ENCODE results near the gene FIGN. TPM values are rescaled to one million over a fixed set of nuclear protein-coding genes. Genes with fewer than 3 reads are reported as not detected.

Gene FIGN
- total RNA-seq, 4 donors from 2014 or later: 3.7 to 14.1 (median 11.6) TPM

DNA sequence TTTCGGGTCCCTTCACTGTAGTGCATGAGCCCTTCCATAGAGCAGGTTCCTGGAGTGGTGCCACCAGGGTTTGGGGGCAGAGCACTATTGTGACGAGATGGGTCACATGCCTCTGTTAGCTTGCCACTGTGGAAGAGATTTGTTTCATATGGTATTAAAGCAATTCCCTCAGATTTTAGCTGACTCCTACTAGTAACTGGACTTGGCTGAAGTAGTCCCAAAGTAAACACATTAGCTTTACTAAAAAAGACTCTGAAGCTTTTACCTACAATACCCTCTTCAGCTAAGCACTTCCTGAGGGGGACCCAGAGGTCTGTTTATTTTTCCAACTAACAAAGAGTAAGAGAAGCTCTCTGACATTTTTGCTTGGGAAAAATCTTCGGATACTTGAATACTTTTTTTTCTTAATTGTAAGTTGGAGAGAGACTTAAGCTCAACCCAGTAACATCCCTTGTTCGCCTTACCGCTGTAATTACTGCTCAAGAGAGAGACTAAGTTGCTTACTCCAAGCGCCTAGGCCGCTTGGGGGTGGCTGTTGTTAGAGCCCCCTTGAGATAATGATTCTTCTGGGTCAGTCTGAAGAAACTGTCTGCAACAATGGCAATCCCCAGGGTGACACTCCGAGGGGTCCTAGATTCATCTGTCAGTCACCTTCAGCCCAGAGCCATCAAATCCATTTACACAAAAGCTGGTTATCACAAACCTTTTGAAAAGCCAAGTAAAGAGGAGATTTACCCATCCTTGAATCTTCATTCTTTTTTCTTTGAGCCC is 177.4 kb downstream of the FIGN start:
- TF ChIP-seq CTCF (IDR thresholded peaks at IDR 0.05; ENCODE audit: low read depth): no peak

DNA sequence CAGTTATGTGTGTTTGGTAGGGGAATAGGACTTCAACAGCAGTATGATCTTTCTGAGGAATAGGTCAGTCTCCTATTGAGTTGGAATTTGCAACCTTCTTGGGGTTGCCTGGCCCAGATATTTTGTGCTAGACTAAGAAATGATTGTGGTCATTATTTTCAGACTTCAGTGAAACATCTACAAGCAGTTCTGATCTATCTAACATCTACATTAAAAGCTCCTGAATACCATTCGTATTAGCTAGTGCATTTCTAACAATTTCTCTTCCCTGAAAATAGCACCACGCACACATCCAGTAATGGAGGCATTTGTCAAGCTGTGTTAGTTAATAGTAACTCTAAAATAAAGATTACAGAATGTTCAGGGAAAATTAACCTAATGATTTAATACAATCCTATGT is 179.3 kb downstream of the FIGN start:
- no peak for TF ChIP-seq CTCF (IDR thresholded peaks at IDR 0.05; ENCODE audit: low read depth)

DNA sequence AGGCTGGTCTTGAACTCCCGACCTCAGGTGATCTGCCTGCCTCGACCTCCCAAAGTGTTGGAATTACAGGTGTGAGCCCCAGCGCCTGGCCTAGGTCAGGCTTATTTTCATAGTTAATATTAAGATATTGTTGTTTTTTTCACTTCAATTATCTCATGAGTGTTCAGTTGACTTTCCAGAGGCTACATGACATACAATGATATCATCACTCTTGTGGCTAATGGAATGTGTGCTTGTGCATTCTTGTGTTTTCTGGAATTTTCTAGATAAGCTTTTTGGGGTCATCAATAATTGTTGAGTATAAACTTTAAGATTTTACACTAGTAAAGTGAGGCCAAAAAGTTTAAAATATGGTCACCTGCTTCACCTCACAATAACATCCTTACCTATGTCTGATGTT is 180.9 kb downstream of the FIGN start:
- no peak for TF ChIP-seq CTCF (IDR thresholded peaks at IDR 0.05; ENCODE audit: low read depth)

DNA sequence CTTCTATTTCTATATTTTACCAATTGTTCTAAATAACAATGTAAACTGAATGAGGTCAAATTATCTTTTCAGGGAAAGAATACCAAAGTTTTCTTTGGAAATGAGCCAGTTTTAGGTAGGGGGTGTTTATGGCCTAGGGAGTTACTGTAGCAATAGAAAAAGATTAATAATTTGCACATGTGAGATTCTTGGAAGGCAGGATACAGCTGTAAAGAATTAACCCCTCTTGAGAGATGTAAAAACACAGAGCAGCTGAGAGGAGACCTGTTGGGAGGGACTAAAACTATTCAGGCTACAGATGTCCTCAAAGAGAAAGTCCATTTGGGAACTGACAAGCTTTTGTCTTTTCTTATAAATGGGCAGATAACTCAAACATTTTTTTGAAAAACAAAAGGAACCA is 182.2 kb downstream of the FIGN start:
- TF ChIP-seq CTCF (IDR thresholded peaks at IDR 0.05; ENCODE audit: low read depth): no peak

DNA sequence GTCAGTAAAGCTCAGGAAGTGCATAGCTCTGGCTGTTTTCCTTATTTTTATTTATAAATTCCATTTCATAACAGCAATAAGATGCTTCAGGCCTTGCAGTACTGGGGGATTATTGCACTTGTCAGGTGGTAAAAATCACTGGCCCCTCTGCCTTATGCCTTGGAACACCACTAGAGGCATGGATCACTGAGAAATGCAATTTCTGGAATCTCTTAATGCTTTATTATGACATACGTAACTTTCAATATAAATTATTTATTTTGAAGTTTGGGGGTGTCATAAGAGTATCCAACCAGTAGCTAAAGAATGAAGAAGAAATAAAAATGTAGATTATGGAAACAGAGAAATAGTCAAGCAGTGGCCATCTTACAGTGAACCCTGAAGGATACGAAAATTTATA is 183.1 kb downstream of the FIGN start:
- TF ChIP-seq CTCF (IDR thresholded peaks at IDR 0.05; ENCODE audit: low read depth): no peak

DNA sequence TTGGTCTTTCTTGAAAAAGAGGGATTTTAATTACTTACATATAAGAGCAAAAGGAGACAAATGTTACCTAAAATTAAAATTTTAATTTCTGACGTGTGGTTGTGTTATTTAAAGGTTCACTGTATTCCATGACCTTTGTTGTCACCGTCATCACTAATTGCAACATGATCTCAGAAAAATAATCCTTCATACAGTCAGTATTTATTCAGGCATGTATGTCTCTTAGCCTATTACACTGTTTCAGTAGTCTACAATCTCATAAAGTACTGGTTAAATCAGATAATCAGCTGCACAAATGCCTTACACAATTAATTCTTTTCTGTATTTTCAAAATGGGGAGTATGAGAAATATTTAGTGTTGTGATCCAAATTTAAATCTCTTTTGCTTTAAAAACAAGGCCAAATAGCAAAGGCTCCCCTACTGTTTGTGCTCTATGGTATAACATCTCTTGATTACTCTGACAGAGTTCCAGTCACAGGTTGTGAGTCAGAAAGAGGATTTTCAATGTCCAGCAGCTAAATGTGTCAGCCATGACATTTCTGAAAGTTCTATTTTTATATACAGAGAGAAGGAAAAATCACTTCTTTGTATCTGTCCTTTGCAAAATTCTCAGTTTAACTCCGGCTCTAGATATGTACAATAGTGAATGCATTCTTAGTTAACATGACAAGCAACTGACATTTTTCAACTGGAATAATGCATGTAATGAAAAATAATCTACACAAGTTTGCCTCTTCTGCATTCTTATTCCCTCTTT is 184.0 kb downstream of the FIGN start:
- no peak for TF ChIP-seq CTCF (IDR thresholded peaks at IDR 0.05; ENCODE audit: low read depth)

DNA sequence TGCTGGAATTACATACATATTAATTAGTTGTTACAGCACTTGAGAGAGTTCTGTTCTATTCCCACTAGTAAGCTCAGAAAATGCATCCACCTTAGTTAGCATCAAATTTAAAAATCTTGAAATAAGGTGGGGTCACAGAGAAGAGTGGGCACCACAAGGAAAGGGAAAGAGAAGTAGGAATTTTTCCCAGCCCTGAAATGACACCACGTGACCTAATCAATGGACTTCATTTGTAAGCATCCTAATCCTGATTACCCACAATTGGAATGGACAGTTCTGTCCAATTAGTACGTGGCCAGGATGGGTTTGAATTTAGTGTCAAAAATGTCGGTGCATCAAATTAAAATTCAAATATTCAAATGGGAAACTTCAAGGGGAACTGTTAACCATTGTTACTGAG is 186.8 kb downstream of the FIGN start:
- no peak for TF ChIP-seq CTCF (IDR thresholded peaks at IDR 0.05; ENCODE audit: low read depth)
